ENCODE data around the gene ERF. TPM values are rescaled to one million over a fixed set of nuclear protein-coding genes. Genes with fewer than 3 reads are reported as not detected.

Gene ERF
- total and polyA plus RNA-seq, 10 of the 15 experiments (the other 5 are each of a cell fraction or from before 2014, with no cell fraction given) = 0.02 to 51.8 (median 14.4) TPM

- TF ChIP-seq, protein P1, sequence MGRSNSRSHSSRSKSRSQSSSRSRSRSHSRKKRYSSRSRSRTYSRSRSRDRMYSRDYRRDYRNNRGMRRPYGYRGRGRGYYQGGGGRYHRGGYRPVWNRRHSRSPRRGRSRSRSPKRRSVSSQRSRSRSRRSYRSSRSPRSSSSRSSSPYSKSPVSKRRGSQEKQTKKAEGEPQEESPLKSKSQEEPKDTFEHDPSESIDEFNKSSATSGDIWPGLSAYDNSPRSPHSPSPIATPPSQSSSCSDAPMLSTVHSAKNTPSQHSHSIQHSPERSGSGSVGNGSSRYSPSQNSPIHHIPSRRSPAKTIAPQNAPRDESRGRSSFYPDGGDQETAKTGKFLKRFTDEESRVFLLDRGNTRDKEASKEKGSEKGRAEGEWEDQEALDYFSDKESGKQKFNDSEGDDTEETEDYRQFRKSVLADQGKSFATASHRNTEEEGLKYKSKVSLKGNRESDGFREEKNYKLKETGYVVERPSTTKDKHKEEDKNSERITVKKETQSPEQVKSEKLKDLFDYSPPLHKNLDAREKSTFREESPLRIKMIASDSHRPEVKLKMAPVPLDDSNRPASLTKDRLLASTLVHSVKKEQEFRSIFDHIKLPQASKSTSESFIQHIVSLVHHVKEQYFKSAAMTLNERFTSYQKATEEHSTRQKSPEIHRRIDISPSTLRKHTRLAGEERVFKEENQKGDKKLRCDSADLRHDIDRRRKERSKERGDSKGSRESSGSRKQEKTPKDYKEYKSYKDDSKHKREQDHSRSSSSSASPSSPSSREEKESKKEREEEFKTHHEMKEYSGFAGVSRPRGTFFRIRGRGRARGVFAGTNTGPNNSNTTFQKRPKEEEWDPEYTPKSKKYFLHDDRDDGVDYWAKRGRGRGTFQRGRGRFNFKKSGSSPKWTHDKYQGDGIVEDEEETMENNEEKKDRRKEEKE (IDR thresholded peaks at IDR 0.05) = no peak
- TF ChIP-seq NBN (IDR thresholded peaks at IDR 0.05) (peak; percentile 99), POU2F2 (IDR thresholded peaks at IDR 0.05; ENCODE audit: borderline replicate concordance, low read depth, low read length) (peak; percentile 83; the same call in 1 of the 3 replicates), NFIC (IDR thresholded peaks at IDR 0.05; ENCODE audit: low read depth, low read length) (no peak), POLR2A (IDR thresholded peaks at IDR 0.05; ENCODE audit: low read depth, low read length) (peak; percentile 68), GABPA (IDR thresholded peaks at IDR 0.05; ENCODE audit: low read depth) (no peak), PML (IDR thresholded peaks at IDR 0.05; ENCODE audit: low read length) (no peak), FOXK2 (IDR thresholded peaks at IDR 0.05) (peak; percentile 58), SMAD1 (IDR thresholded peaks at IDR 0.05; ENCODE audit: low read depth, partially characterized antibody) (peak; percentile 65), IRF3 (IDR thresholded peaks at IDR 0.05) (no peak), SPI1 (IDR thresholded peaks at IDR 0.05; ENCODE audit: borderline replicate concordance, insufficient read depth, low read depth, low read length) (no peak), MEF2B (IDR thresholded peaks at IDR 0.05; ENCODE audit: partially characterized antibody, poor library complexity, severe bottlenecking) (peak; percentile 34), ETV6 (conservative IDR thresholded peaks at IDR 0.05 in 1 of 2, IDR thresholded peaks at IDR 0.05 in 1 of 2; ENCODE audit: borderline replicate concordance in 1 of 2, low read depth in 1 of 2) (no peak), MXI1 (IDR thresholded peaks at IDR 0.05; ENCODE audit: low read depth, low read length) (peak; percentile 17; the same call in 1 of the 2 replicates), BCL11A (IDR thresholded peaks at IDR 0.05; ENCODE audit: low read depth, low read length) (no peak)
- TF ChIP-seq, protein P2, sequence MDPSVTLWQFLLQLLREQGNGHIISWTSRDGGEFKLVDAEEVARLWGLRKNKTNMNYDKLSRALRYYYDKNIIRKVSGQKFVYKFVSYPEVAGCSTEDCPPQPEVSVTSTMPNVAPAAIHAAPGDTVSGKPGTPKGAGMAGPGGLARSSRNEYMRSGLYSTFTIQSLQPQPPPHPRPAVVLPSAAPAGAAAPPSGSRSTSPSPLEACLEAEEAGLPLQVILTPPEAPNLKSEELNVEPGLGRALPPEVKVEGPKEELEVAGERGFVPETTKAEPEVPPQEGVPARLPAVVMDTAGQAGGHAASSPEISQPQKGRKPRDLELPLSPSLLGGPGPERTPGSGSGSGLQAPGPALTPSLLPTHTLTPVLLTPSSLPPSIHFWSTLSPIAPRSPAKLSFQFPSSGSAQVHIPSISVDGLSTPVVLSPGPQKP (IDR thresholded peaks at IDR 0.05; ENCODE audit: low read depth, low read length) = no peak
- TF ChIP-seq, protein P3, sequence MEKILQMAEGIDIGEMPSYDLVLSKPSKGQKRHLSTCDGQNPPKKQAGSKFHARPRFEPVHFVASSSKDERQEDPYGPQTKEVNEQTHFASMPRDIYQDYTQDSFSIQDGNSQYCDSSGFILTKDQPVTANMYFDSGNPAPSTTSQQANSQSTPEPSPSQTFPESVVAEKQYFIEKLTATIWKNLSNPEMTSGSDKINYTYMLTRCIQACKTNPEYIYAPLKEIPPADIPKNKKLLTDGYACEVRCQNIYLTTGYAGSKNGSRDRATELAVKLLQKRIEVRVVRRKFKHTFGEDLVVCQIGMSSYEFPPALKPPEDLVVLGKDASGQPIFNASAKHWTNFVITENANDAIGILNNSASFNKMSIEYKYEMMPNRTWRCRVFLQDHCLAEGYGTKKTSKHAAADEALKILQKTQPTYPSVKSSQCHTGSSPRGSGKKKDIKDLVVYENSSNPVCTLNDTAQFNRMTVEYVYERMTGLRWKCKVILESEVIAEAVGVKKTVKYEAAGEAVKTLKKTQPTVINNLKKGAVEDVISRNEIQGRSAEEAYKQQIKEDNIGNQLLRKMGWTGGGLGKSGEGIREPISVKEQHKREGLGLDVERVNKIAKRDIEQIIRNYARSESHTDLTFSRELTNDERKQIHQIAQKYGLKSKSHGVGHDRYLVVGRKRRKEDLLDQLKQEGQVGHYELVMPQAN (conservative IDR thresholded peaks at IDR 0.05) = peak; percentile 83
- TF ChIP-seq, protein P4, sequence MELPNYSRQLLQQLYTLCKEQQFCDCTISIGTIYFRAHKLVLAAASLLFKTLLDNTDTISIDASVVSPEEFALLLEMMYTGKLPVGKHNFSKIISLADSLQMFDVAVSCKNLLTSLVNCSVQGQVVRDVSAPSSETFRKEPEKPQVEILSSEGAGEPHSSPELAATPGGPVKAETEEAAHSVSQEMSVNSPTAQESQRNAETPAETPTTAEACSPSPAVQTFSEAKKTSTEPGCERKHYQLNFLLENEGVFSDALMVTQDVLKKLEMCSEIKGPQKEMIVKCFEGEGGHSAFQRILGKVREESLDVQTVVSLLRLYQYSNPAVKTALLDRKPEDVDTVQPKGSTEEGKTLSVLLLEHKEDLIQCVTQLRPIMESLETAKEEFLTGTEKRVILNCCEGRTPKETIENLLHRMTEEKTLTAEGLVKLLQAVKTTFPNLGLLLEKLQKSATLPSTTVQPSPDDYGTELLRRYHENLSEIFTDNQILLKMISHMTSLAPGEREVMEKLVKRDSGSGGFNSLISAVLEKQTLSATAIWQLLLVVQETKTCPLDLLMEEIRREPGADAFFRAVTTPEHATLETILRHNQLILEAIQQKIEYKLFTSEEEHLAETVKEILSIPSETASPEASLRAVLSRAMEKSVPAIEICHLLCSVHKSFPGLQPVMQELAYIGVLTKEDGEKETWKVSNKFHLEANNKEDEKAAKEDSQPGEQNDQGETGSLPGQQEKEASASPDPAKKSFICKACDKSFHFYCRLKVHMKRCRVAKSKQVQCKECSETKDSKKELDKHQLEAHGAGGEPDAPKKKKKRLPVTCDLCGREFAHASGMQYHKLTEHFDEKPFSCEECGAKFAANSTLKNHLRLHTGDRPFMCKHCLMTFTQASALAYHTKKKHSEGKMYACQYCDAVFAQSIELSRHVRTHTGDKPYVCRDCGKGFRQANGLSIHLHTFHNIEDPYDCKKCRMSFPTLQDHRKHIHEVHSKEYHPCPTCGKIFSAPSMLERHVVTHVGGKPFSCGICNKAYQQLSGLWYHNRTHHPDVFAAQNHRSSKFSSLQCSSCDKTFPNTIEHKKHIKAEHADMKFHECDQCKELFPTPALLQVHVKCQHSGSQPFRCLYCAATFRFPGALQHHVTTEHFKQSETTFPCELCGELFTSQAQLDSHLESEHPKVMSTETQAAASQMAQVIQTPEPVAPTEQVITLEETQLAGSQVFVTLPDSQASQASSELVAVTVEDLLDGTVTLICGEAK (IDR thresholded peaks at IDR 0.05; ENCODE audit: borderline replicate concordance) = no peak
These were observed 28.5 kb upstream of the ERF start (continued) for GRCh38 chr19:42283188-42284065.
